Measurements from ENCODE around the gene RASA3. TPM values are rescaled to one million over a fixed set of nuclear protein-coding genes. Genes with fewer than 3 reads are reported as not detected.

Gene RASA3
- total RNA-seq, 1 experiment from 2014 or later = 18.6 TPM

- TF ChIP-seq ZBTB33 (IDR thresholded peaks at IDR 0.05; ENCODE audit: extremely low read depth, insufficient replicate concordance, low read length) = no peak
Measured at GRCh38 chr13:114130837-114131582, 1.4 kb downstream of the RASA3 start (continued).

- Histone ChIP-seq H3K4me2 (ENCODE audit: low read length) (peak overlapping the region; percentile 94), H3K79me2 (ENCODE audit: insufficient read depth, low read length) (peaks cover 64% of the 10 kb centered on the region), H3K36me3 (ENCODE audit: control insufficient read depth in 1 of 2, insufficient read depth in 2 of 2, low read length in 2 of 2) (no peaks in the 10 kb centered on the region), H3K9me2 (ENCODE audit: insufficient read depth) (no peaks in the 10 kb centered on the region), H3K27me3 (ENCODE audit: insufficient read depth, low read length) (no peaks in the 10 kb centered on the region), H2AFZ (ENCODE audit: low read depth, low read length, poor library complexity, severe bottlenecking) (no peak overlapping the region), H4K20me1 (ENCODE audit: insufficient read depth) (no peaks in the 10 kb centered on the region), H3K4me1 (ENCODE audit: control insufficient read depth in 1 of 2, insufficient read depth in 2 of 2, low read length in 2 of 2) (peaks cover 30 to 44% of the 10 kb centered on the region in 2 experiments), H3K4me3 (replicated peaks in 1 of 2; ENCODE audit: low read depth in 1 of 2, low read length in 2 of 2) (peak overlapping the region; percentile 82), H3K9ac (ENCODE audit: low read length) (peak overlapping the region; percentile 80), H3K27ac (ENCODE audit: low read depth, low read length) (peak overlapping the region; percentile 60; the same call in 1 of the 2 replicates), H3K9me3 (ENCODE audit: control insufficient read depth in 1 of 2, insufficient read depth in 1 of 2, low read depth in 1 of 2, low read length in 2 of 2) (no peaks in the 10 kb centered on the region)
- RAD21 ChIA-PET (ENCODE audit: low non-redundant PET in 1 of 2, low total read pairs in 2 of 2, uncharacterized antibody in 2 of 2, unreplicated experiment in 2 of 2) = no interaction called here
- POLR2A ChIA-PET = no interaction called here
- no peak for TF ChIP-seq EZH2 (IDR thresholded peaks at IDR 0.05)
- TF ChIP-seq ATF3 (IDR thresholded peaks at IDR 0.05) = no peak
- TF ChIP-seq EGR1 (IDR thresholded peaks at IDR 0.05; ENCODE audit: low read depth) = no peak
- no peak for TF ChIP-seq CBX3 (IDR thresholded peaks at IDR 0.05; ENCODE audit: low read depth)
- TF ChIP-seq ZNF274 (IDR thresholded peaks at IDR 0.05; ENCODE audit: low read depth, low read length) = no peak
- TF ChIP-seq EZH2phosphoT487 (IDR thresholded peaks at IDR 0.05; ENCODE audit: borderline replicate concordance) = no peak
- TF ChIP-seq CTCF (IDR thresholded peaks at IDR 0.05 in 2 of 3, conservative IDR thresholded peaks at IDR 0.05 in 1 of 3; ENCODE audit: borderline replicate concordance in 1 of 3, insufficient read depth in 1 of 3, low read depth in 2 of 3, low read length in 2 of 3) = no peak
- TF ChIP-seq SIN3A (IDR thresholded peaks at IDR 0.05; ENCODE audit: low read depth) = no peak
- no peak for TF ChIP-seq TCF7L2 (IDR thresholded peaks at IDR 0.05; ENCODE audit: borderline replicate concordance, extremely low read depth, insufficient read depth, insufficient read length)
- no TSS peak for BruUV-seq (replicated peaks)
- CTCF ChIA-PET = no interaction called here
- intact Hi-C loops (cut with micrococcal nuclease) = no loop called here
- DNase-seq (ENCODE audit: low read depth, low spot score) (no peak), ATAC-seq (no peak)
Measured at GRCh38 chr13:114130131-114130836, 2.1 kb downstream of the RASA3 start.

All from HCT116 (cell line).